Gastrocnemius medialis (tissue), 4 donors: ENCODE results near the gene STX11.

Source experiments
- POLR2A ChIP-seq, 2 donors: fragments of 450-650 bp; IDR thresholded peaks; one replicate each; pipeline ENCODE4 v1.6.1; 2017; ENCODE audit warnings: antibody characterized with exemption in 2 of 2, mild to moderate bottlenecking in 2 of 2, moderate library complexity in 2 of 2
- TF ChIP-seq, protein P1 (sequence below), 5 experiments: fragments of 450-650 bp in 3 of 5; fragments of 200-600 bp in 2 of 5; sonication (generic) in 2 of 5; IDR thresholded peaks in 4 of 5; conservative IDR thresholded peaks in 1 of 5; 1 replicate in 4 of 5; 2 replicates in 1 of 5; pipeline ENCODE4 v1.5.1; 2016 to 2019; ENCODE audit warnings: antibody characterized with exemption in 5 of 5, mild to moderate bottlenecking in 3 of 5, moderate library complexity in 3 of 5

DNA sequence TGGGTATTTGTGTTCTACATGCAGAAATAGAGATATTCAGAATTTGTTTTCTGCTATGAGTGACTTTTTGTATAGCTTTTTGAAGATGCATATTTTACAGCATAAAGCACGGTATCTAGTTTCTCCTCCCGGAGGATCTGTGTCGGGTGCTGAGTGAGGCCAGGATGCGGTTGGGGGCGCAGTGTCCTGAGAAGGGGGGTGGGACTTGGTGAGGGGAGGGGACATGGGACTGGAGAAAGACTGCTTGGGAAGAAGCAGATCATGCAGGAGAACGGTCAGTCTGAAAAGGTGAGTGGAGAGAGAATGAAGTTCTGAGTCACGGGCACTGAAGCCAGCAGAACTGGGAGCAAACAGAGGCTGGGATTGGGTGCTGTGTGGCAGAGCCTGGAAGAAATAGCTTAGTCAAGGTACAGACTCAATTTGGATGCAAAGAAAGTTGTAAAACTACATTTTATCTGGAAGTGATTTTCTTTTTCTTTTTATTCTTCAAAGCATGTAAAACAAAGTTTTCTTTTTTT is 44.0 kb downstream of the STX11 start:
- TF ChIP-seq, protein P1, sequence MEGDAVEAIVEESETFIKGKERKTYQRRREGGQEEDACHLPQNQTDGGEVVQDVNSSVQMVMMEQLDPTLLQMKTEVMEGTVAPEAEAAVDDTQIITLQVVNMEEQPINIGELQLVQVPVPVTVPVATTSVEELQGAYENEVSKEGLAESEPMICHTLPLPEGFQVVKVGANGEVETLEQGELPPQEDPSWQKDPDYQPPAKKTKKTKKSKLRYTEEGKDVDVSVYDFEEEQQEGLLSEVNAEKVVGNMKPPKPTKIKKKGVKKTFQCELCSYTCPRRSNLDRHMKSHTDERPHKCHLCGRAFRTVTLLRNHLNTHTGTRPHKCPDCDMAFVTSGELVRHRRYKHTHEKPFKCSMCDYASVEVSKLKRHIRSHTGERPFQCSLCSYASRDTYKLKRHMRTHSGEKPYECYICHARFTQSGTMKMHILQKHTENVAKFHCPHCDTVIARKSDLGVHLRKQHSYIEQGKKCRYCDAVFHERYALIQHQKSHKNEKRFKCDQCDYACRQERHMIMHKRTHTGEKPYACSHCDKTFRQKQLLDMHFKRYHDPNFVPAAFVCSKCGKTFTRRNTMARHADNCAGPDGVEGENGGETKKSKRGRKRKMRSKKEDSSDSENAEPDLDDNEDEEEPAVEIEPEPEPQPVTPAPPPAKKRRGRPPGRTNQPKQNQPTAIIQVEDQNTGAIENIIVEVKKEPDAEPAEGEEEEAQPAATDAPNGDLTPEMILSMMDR (IDR thresholded peaks at IDR 0.05 in 4 of 5, conservative IDR thresholded peaks at IDR 0.05 in 1 of 5), result no peak
- TF ChIP-seq POLR2A (IDR thresholded peaks at IDR 0.05), result no peak
